ENCODE measurements around the gene PTPRN2. TPM values are rescaled to one million over a fixed set of nuclear protein-coding genes. Genes with fewer than 3 reads are reported as not detected.

PTPRN2 gene
- polyA plus RNA-seq, 1 experiment, result 0.31 TPM

- Histone ChIP-seq H3K4me3 (ENCODE audit: low read depth, low read length) (no peak overlapping the region), H3K27me3 (ENCODE audit: control insufficient read depth, insufficient read depth, low read length) (no peaks in the 10 kb centered on the region), H3K36me3 (ENCODE audit: control insufficient read depth, insufficient read depth, low read length) (no peaks in the 10 kb centered on the region)
- CTCF ChIA-PET, result interaction anchor here (0.7 kb wide), 1 partner anchor 68 kb away, joined by 3 read pairs; no protein-coding TSS in a partner anchor
- POLR2A ChIA-PET, result no interaction called here
- TF ChIP-seq CTCF (IDR thresholded peaks at IDR 0.05; ENCODE audit: insufficient read depth, low read depth, low read length), result no peak
- DNase-seq (ENCODE audit: low read depth), result no peak
Measured at GRCh38 chr7:157993406-157994105, 594.1 kb downstream of the PTPRN2 start.

- no peak for DNase-seq (ENCODE audit: low read depth)
- Histone ChIP-seq H3K27me3 (ENCODE audit: control insufficient read depth, insufficient read depth, low read length) (no peaks in the 10 kb centered on the region), H3K36me3 (ENCODE audit: control insufficient read depth, insufficient read depth, low read length) (no peaks in the 10 kb centered on the region), H3K4me3 (ENCODE audit: low read depth, low read length) (no peak overlapping the region)
- CTCF ChIA-PET, result no interaction called here
- POLR2A ChIA-PET, result no interaction called here
- no peak for TF ChIP-seq CTCF (IDR thresholded peaks at IDR 0.05; ENCODE audit: insufficient read depth, low read depth, low read length)
Measured at GRCh38 chr7:157992511-157993160, 595.0 kb downstream of the PTPRN2 start.

- ChIA-PET CTCF (no interaction called here), POLR2A (no interaction called here)
- Histone ChIP-seq H3K36me3 (ENCODE audit: control insufficient read depth, insufficient read depth, low read length) (no peaks in the 10 kb centered on the region), H3K27me3 (ENCODE audit: control insufficient read depth, insufficient read depth, low read length) (no peaks in the 10 kb centered on the region), H3K4me3 (ENCODE audit: low read depth, low read length) (no peak overlapping the region)
- DNase-seq (ENCODE audit: low read depth), result no peak
- TF ChIP-seq CTCF (IDR thresholded peaks at IDR 0.05; ENCODE audit: insufficient read depth, low read depth, low read length), result no peak
Measured at GRCh38 chr7:157991761-157992160, 595.9 kb downstream of the PTPRN2 start.

- Histone ChIP-seq H3K36me3 (ENCODE audit: control insufficient read depth, insufficient read depth, low read length) (no peaks in the 10 kb centered on the region), H3K27me3 (ENCODE audit: control insufficient read depth, insufficient read depth, low read length) (no peaks in the 10 kb centered on the region), H3K4me3 (ENCODE audit: low read depth, low read length) (no peak overlapping the region)
- POLR2A ChIA-PET, result no interaction called here
- DNase-seq (ENCODE audit: low read depth), result no peak
- CTCF ChIA-PET, result no interaction called here
- TF ChIP-seq CTCF (IDR thresholded peaks at IDR 0.05; ENCODE audit: insufficient read depth, low read depth, low read length), result no peak
Measured at GRCh38 chr7:157991351-157991750, 596.3 kb downstream of the PTPRN2 start.

GRCh38 chr7:157990881-157991250 lies 596.8 kb downstream of the PTPRN2 start:
- ChIA-PET CTCF (no interaction called here), POLR2A (no interaction called here)
- H3K27me3 ChIP-seq (ENCODE audit: control insufficient read depth, insufficient read depth, low read length), result no peaks in the 10 kb centered on the region
- H3K4me3 ChIP-seq (ENCODE audit: low read depth, low read length), result no peak overlapping the region
- no peak for TF ChIP-seq CTCF (IDR thresholded peaks at IDR 0.05; ENCODE audit: insufficient read depth, low read depth, low read length)
- H3K36me3 ChIP-seq (ENCODE audit: control insufficient read depth, insufficient read depth, low read length), result no peaks in the 10 kb centered on the region
- no peak for DNase-seq (ENCODE audit: low read depth)

All from BJ (cell line).